Prostate gland (tissue), 2 donors: ENCODE measurements around the gene DZIP3. TPM values are rescaled to one million over a fixed set of nuclear protein-coding genes. Genes with fewer than 3 reads are reported as not detected.

ENCODE experiments used
- DNase-seq: peaks from one replicate; pipeline ENCODE4 v3.0.0-alpha.2; 2019; ENCODE audit warnings: low spot score
- H3K27ac ChIP-seq, 2 donors: fragments of 200-600 bp; sonication (generic); 2 replicates each; pipeline ENCODE4 v1.5.1; 2017 to 2019
- H3K27me3 ChIP-seq: fragments of 200-600 bp; sonication (generic); replicated peaks from 2 replicates; pipeline ENCODE4 v1.5.1; 2019; ENCODE audit not compliant: insufficient read depth
- H3K36me3 ChIP-seq, 2 donors: fragments of 200-600 bp; sonication (generic); 1 replicate in 1 of 2; 2 replicates in 1 of 2; pipeline versions ENCODE4 v1.5.1 to v1.8.1; 2017 to 2019
- H3K4me1 ChIP-seq: fragments of 200-600 bp; sonication (generic); replicated peaks from 2 replicates; pipeline ENCODE4 v1.5.1; 2019
- H3K4me3 ChIP-seq, 2 donors: fragments of 200-600 bp; sonication (generic); 2 replicates each; pipeline ENCODE4 v1.5.1; 2017 to 2019
- H3K9me3 ChIP-seq: fragments of 200-600 bp; sonication (generic); 2 replicates; pipeline ENCODE4 v1.5.1; 2017
- CTCF ChIP-seq, 4 experiments: fragments of 200-600 bp in 2 of 4; fragments of 450-650 bp in 2 of 4; sonication (generic) in 2 of 4; IDR thresholded peaks; 1 replicate in 3 of 4; 2 replicates in 1 of 4; pipeline ENCODE4 v1.5.1; 2016 to 2019; ENCODE audit warnings: antibody characterized with exemption in 4 of 4, mild to moderate bottlenecking in 2 of 4, moderate library complexity in 2 of 4
- POLR2A ChIP-seq: fragments of 450-650 bp; IDR thresholded peaks from one replicate; pipeline ENCODE4 v1.6.1; 2016; ENCODE audit warnings: antibody characterized with exemption, mild to moderate bottlenecking
- POLR2AphosphoS5 ChIP-seq: sonication (generic); formaldehyde crosslinking; IDR thresholded peaks from one replicate; pipeline ENCODE4 v1.6.1; 2017; ENCODE audit warnings: antibody characterized with exemption
- WGBS: methylation state at CpG from one replicate; pipeline ENCODE4 v1.1.5; 2018; 5-methylcytosine and 5-hydroxymethylcytosine counted together
- intact Hi-C: fragments of 100-400 bp; cut with DNase I; formaldehyde crosslinking; loops from one replicate; pipeline ENCODE4 v1.14.2; 2022
- total RNA-seq, 2 donors: library from RNA; depleted of rRNA; stranded (reverse); fragments of >200 nt; gene quantifications; one replicate each; pipeline ENCODE4 v1.1.0, GENCODE V29; 2016

DZIP3 gene
- total RNA-seq, 2 donors from 2014 or later = 9.8 to 22.2 TPM

- DNase-seq = no peak
- Histone ChIP-seq H3K27ac (no peak overlapping the region), H3K4me3 (no peak overlapping the region), H3K9me3 (no peaks in the 10 kb centered on the region), H3K4me1 (no peaks in the 10 kb centered on the region), H3K27me3 (no peaks in the 10 kb centered on the region), H3K36me3 (no peaks in the 10 kb centered on the region)
- no peak for TF ChIP-seq CTCF (IDR thresholded peaks at IDR 0.05)
- WGBS = 82% methylated on average over 2 of the region's 2 CpGs
- intact Hi-C loops = no loop called here
Measured at GRCh38 chr3:108578064-108578463, 11.5 kb upstream of the DZIP3 start.

GRCh38 chr3:108588601-108589000 lies 921 bp upstream of the DZIP3 start:
- under 1% methylated on average over 8 of the region's 8 CpGs for WGBS
- Histone ChIP-seq H3K27ac (no peak overlapping the region), H3K4me1 (no peaks in the 10 kb centered on the region), H3K36me3 (no peaks in the 10 kb centered on the region), H3K4me3 (peak overlapping the region; percentile 55 to 75), H3K9me3 (no peaks in the 10 kb centered on the region), H3K27me3 (no peaks in the 10 kb centered on the region)
- intact Hi-C loops = no loop called here
- TF ChIP-seq POLR2AphosphoS5 (no peak), POLR2A (no peak), CTCF (IDR thresholded peaks at IDR 0.05) (no peak)
- no peak for DNase-seq

GRCh38 chr3:108589998-108590323 lies 439 bp downstream of the DZIP3 start:
- Histone ChIP-seq H3K36me3 (no peaks in the 10 kb centered on the region), H3K4me1 (no peaks in the 10 kb centered on the region), H3K4me3 (peak overlapping the region; percentile 55 to 75), H3K9me3 (no peaks in the 10 kb centered on the region), H3K27me3 (no peaks in the 10 kb centered on the region), H3K27ac (peak overlapping the region; percentile 88 to 90)
- intact Hi-C loops = no loop called here
- WGBS = under 1% methylated on average over 11 of the region's 11 CpGs
- TF ChIP-seq POLR2AphosphoS5 (no peak), CTCF (IDR thresholded peaks at IDR 0.05) (no peak), POLR2A (no peak)
- DNase-seq = no peak

GRCh38 chr3:108590460-108590859 lies 938 bp downstream of the DZIP3 start:
- 7% methylated on average over 4 of the region's 4 CpGs for WGBS
- Histone ChIP-seq H3K27ac (no peak overlapping the region), H3K27me3 (no peaks in the 10 kb centered on the region), H3K4me1 (no peaks in the 10 kb centered on the region), H3K9me3 (no peaks in the 10 kb centered on the region), H3K4me3 (peak overlapping the region; percentile 55 to 75), H3K36me3 (no peaks in the 10 kb centered on the region)
- no peak for DNase-seq
- intact Hi-C loops = no loop called here
- TF ChIP-seq POLR2A = no peak

- no peaks in the 10 kb centered on the region for H3K27me3 ChIP-seq
- no peak overlapping the region for H3K27ac ChIP-seq
- no peaks in the 10 kb centered on the region for H3K4me1 ChIP-seq
- TF ChIP-seq POLR2AphosphoS5 = no peak
- TF ChIP-seq POLR2A = no peak
- TF ChIP-seq CTCF (IDR thresholded peaks at IDR 0.05) = no peak
- H3K4me3 ChIP-seq = no peak overlapping the region
- no peaks in the 10 kb centered on the region for H3K9me3 ChIP-seq
- H3K36me3 ChIP-seq = no peaks in the 10 kb centered on the region
- 56% methylated on average over 2 of the region's 2 CpGs for WGBS
- intact Hi-C loops = no loop called here
- no peak for DNase-seq
Measured at GRCh38 chr3:108595321-108595720, 5.8 kb downstream of the DZIP3 start.

- Histone ChIP-seq H3K36me3 (no peaks in the 10 kb centered on the region), H3K4me3 (no peak overlapping the region), H3K27ac (no peak overlapping the region), H3K4me1 (no peaks in the 10 kb centered on the region), H3K27me3 (no peaks in the 10 kb centered on the region), H3K9me3 (no peaks in the 10 kb centered on the region)
- intact Hi-C loops = no loop called here
- DNase-seq = no peak
- 98% methylated on average over 5 of the region's 5 CpGs for WGBS
- no peak for TF ChIP-seq CTCF (IDR thresholded peaks at IDR 0.05)
Measured at GRCh38 chr3:108598375-108598774, 8.9 kb downstream of the DZIP3 start.
